ENCODE measurements around the gene EXOC6B.

DNA sequence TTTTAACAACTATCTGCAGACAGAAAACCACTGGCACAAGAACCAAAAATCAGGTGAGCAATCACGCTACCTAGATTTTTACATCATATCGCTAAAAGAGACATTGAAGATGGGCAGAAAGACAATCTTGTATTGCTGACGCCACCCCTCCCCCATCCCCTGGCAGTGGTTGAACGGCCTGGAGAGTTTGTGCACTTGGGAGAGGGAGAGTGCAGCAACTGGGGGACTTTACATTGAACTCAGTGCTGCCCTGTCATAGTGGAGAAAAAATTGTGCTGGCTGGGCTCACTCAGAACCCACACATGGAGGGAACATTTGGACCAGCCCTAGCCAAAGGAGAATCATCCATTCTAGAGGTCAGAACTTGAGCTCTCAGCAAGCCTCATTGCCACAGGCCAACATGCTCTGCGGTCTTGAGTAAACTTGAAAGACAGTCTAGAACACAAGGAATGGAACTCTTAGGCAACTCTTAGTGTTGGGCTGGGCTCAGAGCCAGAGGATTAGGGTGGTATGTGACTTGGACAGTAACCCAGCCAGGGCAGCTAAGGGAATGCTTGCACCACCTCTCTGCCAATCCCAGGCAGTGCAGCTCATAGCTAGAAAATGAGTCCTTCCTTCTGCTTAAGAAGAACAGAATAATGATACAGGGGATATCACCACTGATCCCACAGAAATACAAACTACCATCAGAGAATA is 458.2 kb downstream of the EXOC6B start:
- TF ChIP-seq POLR2A (IDR thresholded peaks at IDR 0.05), result no peak
- TF ChIP-seq, protein P1, sequence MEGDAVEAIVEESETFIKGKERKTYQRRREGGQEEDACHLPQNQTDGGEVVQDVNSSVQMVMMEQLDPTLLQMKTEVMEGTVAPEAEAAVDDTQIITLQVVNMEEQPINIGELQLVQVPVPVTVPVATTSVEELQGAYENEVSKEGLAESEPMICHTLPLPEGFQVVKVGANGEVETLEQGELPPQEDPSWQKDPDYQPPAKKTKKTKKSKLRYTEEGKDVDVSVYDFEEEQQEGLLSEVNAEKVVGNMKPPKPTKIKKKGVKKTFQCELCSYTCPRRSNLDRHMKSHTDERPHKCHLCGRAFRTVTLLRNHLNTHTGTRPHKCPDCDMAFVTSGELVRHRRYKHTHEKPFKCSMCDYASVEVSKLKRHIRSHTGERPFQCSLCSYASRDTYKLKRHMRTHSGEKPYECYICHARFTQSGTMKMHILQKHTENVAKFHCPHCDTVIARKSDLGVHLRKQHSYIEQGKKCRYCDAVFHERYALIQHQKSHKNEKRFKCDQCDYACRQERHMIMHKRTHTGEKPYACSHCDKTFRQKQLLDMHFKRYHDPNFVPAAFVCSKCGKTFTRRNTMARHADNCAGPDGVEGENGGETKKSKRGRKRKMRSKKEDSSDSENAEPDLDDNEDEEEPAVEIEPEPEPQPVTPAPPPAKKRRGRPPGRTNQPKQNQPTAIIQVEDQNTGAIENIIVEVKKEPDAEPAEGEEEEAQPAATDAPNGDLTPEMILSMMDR (IDR thresholded peaks at IDR 0.05), result peak in 1 of 3 donors; percentile 23
